HAP-1 (cell line): ENCODE data around the gene CDK15.

ENCODE experiments used
- DNase-seq, 2 experiments: peaks; one replicate each; pipeline ENCODE4 v3.0.0-alpha.2; 2016 to 2020; ENCODE audit warnings: low spot score in 2 of 2
- H3K27me3 ChIP-seq: fragments of 250-450 bp; sonication (Bioruptor Pico); 2 replicates; pipeline ENCODE4 v1.5.1; 2020; ENCODE audit warnings: low read depth, mild to moderate bottlenecking, moderate library complexity
- H3K36me3 ChIP-seq: fragments of 250-450 bp; sonication (Bioruptor Pico); replicated peaks from 2 replicates; pipeline ENCODE4 v1.5.1; 2020; ENCODE audit warnings: mild to moderate bottlenecking
- H3K4me1 ChIP-seq: fragments of 250-450 bp; sonication (Bioruptor Pico); 2 replicates; pipeline ENCODE4 v1.5.1; 2020; ENCODE audit warnings: mild to moderate bottlenecking
- H3K4me3 ChIP-seq: fragments of 250-450 bp; sonication (Bioruptor Pico); 2 replicates; pipeline ENCODE4 v1.5.1; 2020; ENCODE audit warnings: mild to moderate bottlenecking, moderate library complexity
- H3K9me3 ChIP-seq: fragments of 250-450 bp; sonication (Bioruptor Pico); 2 replicates; pipeline ENCODE4 v1.5.1; 2020; ENCODE audit warnings: mild to moderate bottlenecking, moderate library complexity
- in situ Hi-C: fragments of 300-500 bp; cut with MboI; formaldehyde crosslinking; loops from 3 replicates; pipeline ENCODE4 v1.14.3; 2020; ENCODE audit warnings: low sequenced_read_pairs, inconsistent platforms, mixed read lengths

CDK15 gene

DNA sequence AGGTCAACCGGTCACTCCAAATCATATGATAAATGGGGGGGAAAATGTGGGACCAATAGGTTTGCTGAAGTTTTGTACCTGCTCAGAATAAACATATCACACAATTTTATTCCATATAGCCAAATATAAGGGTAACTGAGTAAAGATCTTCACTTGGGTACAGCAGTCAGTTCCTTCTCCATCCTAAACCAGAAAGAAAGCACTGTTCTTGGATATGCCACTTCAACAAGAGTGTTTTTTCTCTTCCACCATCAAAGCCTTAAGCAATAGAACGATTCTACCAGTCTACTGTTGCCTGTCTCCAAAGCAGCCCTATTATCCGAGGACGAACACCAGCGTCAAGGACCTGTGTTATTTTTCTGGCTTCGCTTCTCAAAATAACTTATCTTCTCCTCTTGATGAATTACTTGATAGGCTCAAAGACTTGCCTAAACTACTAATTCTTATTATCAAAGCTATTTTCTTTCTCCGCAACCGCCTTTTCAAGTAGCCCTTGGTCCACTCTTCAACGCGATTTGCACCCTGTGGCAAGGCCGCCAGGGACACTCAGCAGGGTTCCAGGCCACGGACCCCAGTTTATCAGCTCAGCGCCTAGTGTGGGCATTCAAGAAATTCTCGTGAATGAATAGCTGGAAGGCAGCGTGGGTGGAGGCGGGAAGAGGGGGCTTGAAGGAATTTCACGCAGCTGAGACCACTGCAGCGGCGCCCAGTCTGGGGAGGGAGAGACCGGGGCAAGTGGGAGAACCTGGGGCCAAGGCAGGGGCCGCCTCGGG lies 26.2 kb upstream of the CDK15 start:
- no peaks in the 10 kb centered on the region for H3K9me3 ChIP-seq
- peak in 1 of 2 experiments; percentile 47 for DNase-seq
- no peaks in the 10 kb centered on the region for H3K36me3 ChIP-seq
- H3K27me3 ChIP-seq, result no peaks in the 10 kb centered on the region
- peak overlapping the region; percentile 77 for H3K4me3 ChIP-seq
- in situ Hi-C loops, result loop anchor here (25.0 kb wide), 1 partner anchor 407 kb away; no protein-coding TSS in a partner anchor
- H3K4me1 ChIP-seq, result peaks cover 27% of the 10 kb centered on the region

DNA sequence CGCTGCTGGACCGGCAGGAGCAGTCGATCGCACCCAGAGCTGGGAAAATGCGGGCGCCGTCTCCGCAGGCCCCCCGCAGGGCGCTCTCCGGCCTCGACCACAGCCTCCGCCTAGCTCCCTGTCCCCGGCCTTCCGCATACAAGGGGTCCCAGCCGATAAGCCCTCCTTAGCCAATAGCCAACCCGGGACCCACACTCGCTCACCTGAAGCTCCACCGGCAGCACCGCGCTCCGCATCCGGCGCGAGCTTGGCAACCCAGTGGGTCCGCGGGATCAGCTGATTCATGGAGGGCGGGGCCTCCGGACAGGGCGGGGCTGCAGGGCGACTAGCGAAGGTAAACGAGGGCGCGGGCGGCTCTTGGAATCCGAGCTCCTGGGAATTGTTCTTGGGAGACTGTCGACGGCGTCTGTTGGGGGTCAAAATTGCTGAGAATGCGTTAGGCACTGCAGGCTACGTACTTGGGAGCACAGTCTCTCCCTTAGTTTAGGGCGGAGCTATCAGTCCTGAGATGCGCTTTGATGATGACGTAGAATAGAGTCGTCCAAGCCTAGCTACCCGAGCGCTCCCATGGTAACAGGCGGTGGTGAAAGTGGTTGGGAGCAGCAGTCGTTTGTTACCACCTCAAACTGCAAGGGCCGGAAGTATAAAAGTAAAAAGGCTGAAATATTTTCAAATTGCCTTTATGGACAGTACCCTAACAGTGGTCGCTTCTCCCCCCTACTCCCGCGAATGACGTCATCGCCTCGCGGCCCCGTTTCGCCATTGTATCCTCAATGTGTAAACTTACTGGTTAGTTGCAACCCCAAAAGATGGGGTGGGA lies 25.5 kb upstream of the CDK15 start, which contains the start of gene ALS2:
ALS2 (minus strand) TSS at position 260 of the 820 bp plus-strand sequence. CDS start 12,048 bp downstream, outside the sequence.
- H3K4me1 ChIP-seq, result peaks cover 27% of the 10 kb centered on the region
- H3K9me3 ChIP-seq, result no peaks in the 10 kb centered on the region
- in situ Hi-C loops, result loop anchor here (25.0 kb wide), 1 partner anchor 406 kb away; no protein-coding TSS in a partner anchor
- peak within 1 kb of the TSS; percentile 77 for H3K4me3 ChIP-seq
- DNase-seq, result peak; percentile 93 to 98
- H3K27me3 ChIP-seq, result no peaks in the 10 kb centered on the region
- no peaks in the 10 kb centered on the region for H3K36me3 ChIP-seq

DNA sequence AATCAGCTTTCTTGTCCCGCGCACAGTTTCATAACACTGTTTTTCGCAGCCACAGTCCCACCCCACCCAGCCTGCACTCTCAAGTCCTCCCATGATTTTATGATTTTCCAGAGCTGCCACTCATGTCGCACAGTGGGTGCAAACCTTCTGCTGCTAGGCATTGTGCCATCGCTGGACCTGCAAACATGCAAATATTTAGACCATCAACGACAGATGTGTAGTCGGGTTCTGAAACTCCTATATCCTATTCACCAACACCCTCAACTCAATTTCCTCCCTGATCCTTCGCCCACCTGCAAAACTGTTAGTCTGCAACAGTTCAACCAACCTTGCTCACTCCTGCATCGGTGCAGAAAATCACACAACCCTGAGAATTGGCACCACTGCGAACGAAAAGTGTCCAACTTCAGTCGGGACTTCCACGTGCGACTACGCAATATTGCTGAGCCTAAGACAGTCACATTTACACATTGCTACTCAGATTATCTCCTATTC lies 24.7 kb upstream of the CDK15 start:
- H3K4me1 ChIP-seq, result peaks cover 27% of the 10 kb centered on the region
- in situ Hi-C loops, result loop anchor here (25.0 kb wide), 1 partner anchor 406 kb away; no protein-coding TSS in a partner anchor
- peak overlapping the region; percentile 77 for H3K4me3 ChIP-seq
- no peaks in the 10 kb centered on the region for H3K27me3 ChIP-seq
- no peaks in the 10 kb centered on the region for H3K9me3 ChIP-seq
- no peak for DNase-seq
- H3K36me3 ChIP-seq, result no peaks in the 10 kb centered on the region

DNA sequence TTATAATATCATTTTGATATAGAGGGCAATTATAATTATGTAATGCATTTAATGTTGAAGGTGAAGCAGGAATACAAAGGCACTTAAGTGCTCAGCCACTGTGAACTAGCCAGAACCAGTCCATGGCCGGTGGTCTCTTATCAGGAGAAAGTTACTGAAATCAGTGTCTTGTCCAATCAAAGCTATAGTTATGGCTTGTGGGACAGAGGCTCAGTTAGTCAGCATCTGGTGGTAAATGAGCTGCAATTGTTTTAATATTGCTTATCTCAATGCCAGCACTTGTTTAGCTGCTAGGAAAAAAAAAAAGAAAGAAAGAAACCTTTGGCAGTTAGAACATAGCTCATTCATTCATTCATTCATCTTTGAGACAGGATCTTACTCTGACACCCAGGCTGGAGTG lies 21.8 kb upstream of the CDK15 start:
- H3K36me3 ChIP-seq, result no peaks in the 10 kb centered on the region
- H3K9me3 ChIP-seq, result no peaks in the 10 kb centered on the region
- in situ Hi-C loops, result loop anchor here (25.0 kb wide), 1 partner anchor 403 kb away; no protein-coding TSS in a partner anchor
- peaks cover 7% of the 10 kb centered on the region for H3K4me1 ChIP-seq
- no peak overlapping the region for H3K4me3 ChIP-seq
- H3K27me3 ChIP-seq, result no peaks in the 10 kb centered on the region
- DNase-seq, result no peak

DNA sequence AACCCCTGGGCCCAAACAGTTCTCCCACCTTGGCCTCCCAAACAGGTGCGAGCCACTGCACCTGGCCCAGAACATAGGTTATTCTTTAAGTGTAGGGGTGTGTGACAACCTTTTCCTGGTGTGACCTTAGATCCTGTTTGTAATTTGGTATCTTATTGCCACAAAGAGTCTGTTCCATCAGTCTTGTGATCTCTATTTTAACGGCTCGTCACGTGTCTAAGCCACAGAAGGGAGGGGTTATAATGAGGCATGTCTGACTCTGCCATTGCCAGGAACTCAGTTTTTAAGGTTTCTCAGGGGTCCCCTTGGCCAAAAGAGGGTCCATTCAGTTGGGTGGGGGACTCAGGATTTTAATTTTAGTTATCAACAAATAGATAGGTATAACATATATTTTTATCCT lies 21.2 kb upstream of the CDK15 start:
- Histone ChIP-seq H3K9me3 (no peaks in the 10 kb centered on the region), H3K4me1 (peaks cover 3% of the 10 kb centered on the region; the same call in 1 of the 2 replicates), H3K4me3 (no peak overlapping the region), H3K27me3 (no peaks in the 10 kb centered on the region), H3K36me3 (no peaks in the 10 kb centered on the region)
- in situ Hi-C loops, result loop anchor here (25.0 kb wide), 1 partner anchor 402 kb away; no protein-coding TSS in a partner anchor
- no peak for DNase-seq

DNA sequence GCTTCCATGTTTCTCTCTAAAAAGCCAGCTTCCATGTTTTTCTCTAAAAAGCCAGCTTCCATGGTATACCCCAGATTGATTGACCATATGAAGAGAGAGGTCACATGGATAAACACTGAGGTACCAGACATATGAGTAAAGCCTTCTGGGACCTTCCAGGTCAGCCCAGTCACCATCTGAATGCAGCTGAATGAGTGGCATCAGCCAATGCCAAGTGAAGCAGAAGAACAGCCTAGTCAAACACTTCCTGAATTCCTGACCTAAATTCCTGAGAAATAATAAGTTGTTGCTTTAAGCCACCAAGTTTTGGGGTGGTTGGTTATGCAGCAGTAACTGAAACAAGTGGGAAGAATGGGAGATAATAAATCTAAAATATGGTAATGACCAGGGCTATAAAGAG lies 19.9 kb upstream of the CDK15 start:
- H3K4me1 ChIP-seq, result peaks cover 2% of the 10 kb centered on the region; the same call in 1 of the 2 replicates
- H3K27me3 ChIP-seq, result no peaks in the 10 kb centered on the region
- DNase-seq, result no peak
- H3K9me3 ChIP-seq, result no peaks in the 10 kb centered on the region
- no peaks in the 10 kb centered on the region for H3K36me3 ChIP-seq
- no peak overlapping the region for H3K4me3 ChIP-seq
- in situ Hi-C loops, result loop anchor here (25.0 kb wide), 1 partner anchor 401 kb away; no protein-coding TSS in a partner anchor

DNA sequence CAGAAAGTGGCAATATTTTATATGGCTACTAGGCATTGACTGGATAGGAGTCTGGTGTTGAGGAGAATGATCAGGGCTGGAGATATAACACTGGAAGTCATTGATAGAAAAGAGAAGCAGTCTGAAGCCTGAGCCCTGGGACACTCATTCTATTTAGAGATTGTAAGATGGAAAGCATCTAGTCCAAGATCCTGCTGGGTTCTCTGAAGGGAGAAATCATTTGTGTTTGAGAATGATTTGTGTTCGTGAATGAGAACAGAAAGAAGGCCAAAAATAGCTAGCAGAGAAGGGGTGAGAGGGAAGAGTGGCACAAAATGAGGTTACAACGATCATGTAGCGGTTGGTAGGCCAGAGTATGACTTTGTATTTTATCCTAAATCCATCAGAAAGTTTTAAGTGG lies 18.0 kb upstream of the CDK15 start:
- in situ Hi-C loops, result loop anchor here (25.0 kb wide), 1 partner anchor 399 kb away; no protein-coding TSS in a partner anchor
- DNase-seq, result no peak
- H3K4me3 ChIP-seq, result no peak overlapping the region
- H3K4me1 ChIP-seq, result no peaks in the 10 kb centered on the region
- H3K36me3 ChIP-seq, result no peaks in the 10 kb centered on the region
- no peaks in the 10 kb centered on the region for H3K9me3 ChIP-seq
- H3K27me3 ChIP-seq, result no peaks in the 10 kb centered on the region

DNA sequence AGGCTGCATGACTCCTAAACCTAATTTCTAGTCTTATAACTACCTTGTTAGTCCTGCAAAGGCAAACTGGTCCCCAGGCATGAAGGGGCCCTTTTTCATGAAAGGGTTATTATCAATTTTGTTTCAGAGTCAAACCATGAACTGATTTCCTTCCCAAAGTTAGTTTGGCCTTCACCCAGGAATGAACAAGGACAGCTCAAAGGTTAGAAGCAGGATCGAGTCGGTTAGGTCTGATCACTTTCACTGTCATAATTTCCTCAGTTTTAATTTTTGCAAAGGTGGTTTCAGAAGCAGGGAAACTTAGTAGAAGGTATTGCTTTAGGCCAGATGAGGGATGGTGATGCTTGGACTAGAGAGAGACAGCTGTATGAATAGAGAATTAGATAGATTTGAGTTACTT lies 16.9 kb upstream of the CDK15 start:
- H3K36me3 ChIP-seq, result no peaks in the 10 kb centered on the region
- in situ Hi-C loops, result loop anchor here (25.0 kb wide), 1 partner anchor 398 kb away; no protein-coding TSS in a partner anchor
- H3K4me3 ChIP-seq, result no peak overlapping the region
- no peak for DNase-seq
- H3K4me1 ChIP-seq, result peaks cover 6% of the 10 kb centered on the region
- H3K9me3 ChIP-seq, result no peaks in the 10 kb centered on the region
- no peaks in the 10 kb centered on the region for H3K27me3 ChIP-seq

DNA sequence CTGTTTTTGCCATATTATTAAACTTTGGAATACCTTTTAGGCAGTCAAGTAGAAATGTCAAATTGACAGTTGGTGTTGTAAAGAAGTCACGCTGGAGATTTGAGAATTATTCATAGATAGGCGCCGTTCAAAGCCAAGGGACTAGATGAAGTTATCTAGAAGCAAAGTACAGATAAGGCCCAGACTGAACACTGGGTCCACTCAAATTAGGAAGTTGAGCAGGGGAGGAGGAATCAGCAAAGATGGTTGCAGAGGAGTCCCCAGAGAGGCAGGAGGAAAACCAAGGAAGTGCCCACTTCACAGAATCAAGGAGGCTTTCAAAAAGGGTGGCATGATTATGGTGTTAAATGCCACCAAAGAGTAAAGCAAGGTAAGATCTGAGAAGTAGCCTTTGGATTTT lies 16.0 kb upstream of the CDK15 start:
- Histone ChIP-seq H3K36me3 (no peaks in the 10 kb centered on the region), H3K9me3 (no peaks in the 10 kb centered on the region), H3K4me1 (peaks cover 8% of the 10 kb centered on the region), H3K27me3 (no peaks in the 10 kb centered on the region), H3K4me3 (no peak overlapping the region)
- in situ Hi-C loops, result loop anchor here (25.0 kb wide), 1 partner anchor 397 kb away; no protein-coding TSS in a partner anchor
- no peak for DNase-seq

DNA sequence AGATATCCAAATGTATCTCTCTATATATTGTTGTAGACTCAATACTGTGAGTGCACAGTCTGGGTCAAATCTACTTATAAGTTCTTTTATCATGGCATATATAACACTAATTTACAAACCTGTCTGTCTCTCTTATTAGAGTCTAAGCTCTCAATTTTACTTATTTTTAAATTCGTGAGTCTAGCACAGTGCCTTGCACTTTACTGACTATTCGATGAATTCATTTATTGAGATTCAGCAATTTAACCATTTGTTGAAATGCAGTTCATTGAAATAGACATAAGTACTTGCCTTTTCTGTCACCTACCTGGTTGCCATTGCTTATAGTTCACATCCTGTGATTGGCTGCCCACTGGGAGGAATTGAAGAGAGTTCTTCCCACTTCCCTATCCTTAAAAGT lies 15.3 kb upstream of the CDK15 start:
- peaks cover 8% of the 10 kb centered on the region for H3K4me1 ChIP-seq
- no peak overlapping the region for H3K4me3 ChIP-seq
- in situ Hi-C loops, result loop anchor here (25.0 kb wide), 1 partner anchor 396 kb away; no protein-coding TSS in a partner anchor
- DNase-seq, result no peak
- no peaks in the 10 kb centered on the region for H3K36me3 ChIP-seq
- H3K9me3 ChIP-seq, result no peaks in the 10 kb centered on the region
- H3K27me3 ChIP-seq, result no peaks in the 10 kb centered on the region

DNA sequence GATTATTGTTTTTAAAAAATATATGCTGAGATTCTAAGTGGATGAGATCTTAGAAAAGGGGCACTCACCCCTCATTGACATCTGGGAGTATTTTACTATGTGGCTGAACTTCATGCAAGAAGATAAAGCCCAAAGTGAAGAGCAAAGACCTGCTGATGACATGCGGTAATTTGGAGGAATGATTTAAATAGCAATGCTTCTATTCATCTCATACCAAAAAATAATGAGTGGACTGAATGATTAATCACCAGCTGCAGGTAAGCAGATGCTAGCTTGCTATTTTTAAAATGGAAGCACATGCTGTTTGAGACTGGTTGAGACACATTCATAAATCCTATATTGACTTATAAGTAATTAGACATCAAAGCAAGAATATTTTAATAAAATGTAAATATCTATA lies 12.7 kb upstream of the CDK15 start:
- Histone ChIP-seq H3K9me3 (no peaks in the 10 kb centered on the region), H3K36me3 (no peaks in the 10 kb centered on the region), H3K4me3 (no peak overlapping the region), H3K4me1 (peaks cover 8% of the 10 kb centered on the region), H3K27me3 (no peaks in the 10 kb centered on the region)
- DNase-seq, result no peak
- in situ Hi-C loops, result loop anchor here (25.0 kb wide), 1 partner anchor 394 kb away; no protein-coding TSS in a partner anchor

DNA sequence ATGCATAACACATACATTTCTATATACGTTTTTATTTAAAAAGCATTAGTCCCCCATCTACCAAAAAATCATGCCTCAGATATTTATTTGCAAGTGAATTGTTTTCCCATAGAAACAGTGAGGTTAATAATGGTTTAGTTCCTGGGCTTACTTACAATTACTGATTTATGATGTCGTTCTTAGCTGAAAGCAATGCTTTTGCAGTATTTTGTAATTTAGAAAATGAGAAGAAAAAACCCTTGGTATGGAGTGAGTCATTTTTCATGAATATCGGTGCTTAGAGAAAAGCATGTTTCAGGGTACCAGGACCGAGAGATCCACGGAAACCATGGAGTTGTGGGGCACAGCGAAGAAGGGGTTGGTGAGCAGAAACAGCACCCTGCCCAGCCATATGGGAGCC lies 12.0 kb upstream of the CDK15 start:
- no peaks in the 10 kb centered on the region for H3K27me3 ChIP-seq
- no peaks in the 10 kb centered on the region for H3K36me3 ChIP-seq
- DNase-seq, result no peak
- no peaks in the 10 kb centered on the region for H3K9me3 ChIP-seq
- H3K4me1 ChIP-seq, result peaks cover 8% of the 10 kb centered on the region
- in situ Hi-C loops, result loop anchor here (25.0 kb wide), 1 partner anchor 393 kb away; no protein-coding TSS in a partner anchor
- H3K4me3 ChIP-seq, result no peak overlapping the region
